NCI-H82 (cell line): ENCODE results near the gene RRAS2.
"Not testable (repeated sequence)": the region's sequence is repeated elsewhere in the genome, so short reads cannot be mapped to it uniquely, and the experiment has no call there.

Experiments used
- DNase-seq: peaks from one replicate; lab custom pipeline; 2025; lab: John Stamatoyannopoulos, UW

RRAS2 gene

DNA sequence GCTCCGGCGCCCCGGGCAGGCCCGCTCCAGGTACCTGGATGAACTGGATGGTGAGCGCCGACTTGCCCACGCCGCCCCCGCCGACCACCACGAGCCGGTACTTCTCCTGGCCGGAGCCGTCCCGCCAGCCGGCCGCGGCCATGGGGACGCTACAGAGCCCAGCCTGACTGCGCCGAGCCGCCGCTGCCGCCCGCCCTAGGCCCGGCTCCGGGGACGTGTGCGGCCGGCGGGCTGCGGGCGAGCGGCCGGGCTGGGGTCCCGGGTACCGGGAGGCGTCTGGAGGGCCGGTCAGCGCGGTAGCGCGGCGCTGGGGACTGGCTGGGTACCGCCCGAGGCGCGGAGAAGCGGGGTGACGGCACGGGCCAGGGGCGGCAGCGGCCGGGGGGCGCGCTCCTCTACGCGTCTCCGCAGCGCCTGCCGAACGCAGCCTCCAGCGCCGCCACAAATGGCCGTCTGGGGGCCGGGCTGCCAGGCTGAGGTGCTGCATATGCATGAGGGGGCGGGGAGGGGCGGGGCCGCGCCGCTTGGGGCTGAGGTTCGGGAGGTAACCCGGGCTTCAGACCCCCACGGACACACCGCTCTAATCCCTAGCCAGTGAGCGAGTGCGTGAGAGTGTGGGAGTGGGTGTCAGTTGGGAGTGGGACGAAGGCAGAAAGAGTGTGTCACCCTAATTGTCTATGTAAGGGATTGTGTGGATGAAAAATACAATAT is at the start of gene RRAS2:
RRAS2 (minus strand) TSS at position 455 of the 711 bp plus-strand sequence; CDS start at position 142, 313 bp downstream.
- peak; percentile 79 for DNase-seq

DNA sequence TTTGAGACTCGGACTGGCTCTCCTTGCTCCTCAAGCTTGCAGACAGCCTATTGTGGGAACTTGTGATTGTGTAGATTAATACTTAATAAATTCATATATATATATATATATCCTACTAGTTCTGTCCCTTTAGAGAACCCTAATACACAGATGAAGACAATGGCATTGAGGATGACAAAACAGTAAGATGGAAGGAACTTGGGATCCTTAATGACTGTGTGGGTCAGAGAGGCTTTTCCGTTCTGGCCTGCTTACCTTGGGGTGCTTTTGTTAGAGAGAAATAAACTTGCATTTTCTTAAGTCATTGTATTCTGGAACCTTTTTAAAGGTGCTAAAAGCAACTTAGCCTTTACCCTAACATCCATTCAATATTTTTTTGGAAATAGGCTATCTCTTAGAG is 49.6 kb upstream of the RRAS2 start:
- no peak for DNase-seq

DNA sequence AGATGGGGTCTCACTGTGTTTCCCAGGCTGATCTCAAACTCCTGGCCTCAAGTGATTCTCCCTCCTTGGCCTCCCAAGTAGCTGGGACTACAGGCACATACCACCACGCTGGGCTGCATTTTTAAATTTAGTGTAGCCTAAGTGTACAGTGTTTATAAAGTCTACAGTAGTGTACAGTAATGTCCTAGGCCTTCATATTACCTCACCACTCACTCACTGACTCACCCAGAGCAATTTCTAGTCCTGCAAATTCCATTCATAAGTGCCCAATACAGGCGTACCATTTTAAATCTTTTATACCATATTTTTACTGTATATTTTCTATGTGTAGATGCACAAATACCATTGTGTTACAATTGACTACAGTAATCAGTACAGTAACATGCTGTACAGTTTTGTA is 47.1 kb upstream of the RRAS2 start:
- not testable (repeated sequence) for DNase-seq

DNA sequence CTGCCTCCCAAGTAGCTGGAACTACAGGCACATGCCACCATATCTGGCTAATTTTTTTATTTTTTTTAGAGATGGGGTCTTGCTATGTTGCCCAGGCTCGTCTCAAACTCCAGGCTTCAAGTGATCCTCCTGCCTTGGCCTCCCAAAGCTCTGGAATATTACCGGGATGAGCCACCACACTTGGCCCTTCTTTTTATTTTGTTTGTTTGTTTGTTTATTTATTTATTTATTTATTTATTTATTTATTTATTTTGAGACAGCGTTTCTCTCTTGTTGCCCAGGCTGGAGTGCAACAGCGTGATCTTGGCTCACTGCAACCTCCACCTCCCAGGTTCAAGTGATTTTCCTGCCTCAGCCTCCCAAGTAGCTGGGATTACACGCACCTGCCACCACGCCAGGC is 44.5 kb upstream of the RRAS2 start:
- DNase-seq = not testable (repeated sequence)

DNA sequence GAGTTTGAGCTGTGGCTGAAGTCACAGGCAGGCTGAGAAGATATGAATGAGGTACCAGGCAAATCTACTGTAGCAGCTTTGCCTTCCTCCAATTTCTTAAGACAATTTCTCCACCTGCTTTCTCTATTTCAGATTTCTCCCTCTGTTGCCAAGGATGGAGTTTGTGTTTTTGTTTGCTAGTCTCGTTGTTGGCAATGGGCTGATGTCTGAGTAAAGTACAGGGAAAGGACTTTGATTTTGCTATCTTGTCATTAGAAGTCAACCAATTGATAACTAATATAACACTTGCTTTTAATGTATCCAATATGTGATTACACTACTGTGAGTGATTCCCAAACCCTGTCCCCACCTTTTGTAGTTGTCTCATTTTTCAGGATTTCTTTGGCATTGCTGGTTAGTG is 40.1 kb upstream of the RRAS2 start:
- no peak for DNase-seq

DNA sequence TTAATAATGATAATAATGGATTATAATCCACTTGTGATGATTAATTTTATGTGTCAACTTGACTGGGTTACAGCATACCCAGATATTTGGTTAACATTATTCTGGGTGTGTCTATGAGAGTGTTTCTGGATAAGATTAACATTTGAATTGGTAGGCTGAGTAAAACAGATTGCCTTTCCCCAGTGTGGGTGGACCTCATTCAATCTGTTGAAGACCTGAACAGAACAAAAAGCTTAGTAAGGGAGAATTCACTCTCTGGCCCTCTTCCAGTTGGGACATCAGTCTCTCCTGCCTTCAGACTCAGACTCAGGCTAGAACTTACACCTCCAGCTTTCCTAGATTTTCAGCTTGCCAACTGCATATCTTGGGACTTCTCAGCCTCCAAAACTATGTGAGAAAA is 37.3 kb upstream of the RRAS2 start:
- DNase-seq = no peak

DNA sequence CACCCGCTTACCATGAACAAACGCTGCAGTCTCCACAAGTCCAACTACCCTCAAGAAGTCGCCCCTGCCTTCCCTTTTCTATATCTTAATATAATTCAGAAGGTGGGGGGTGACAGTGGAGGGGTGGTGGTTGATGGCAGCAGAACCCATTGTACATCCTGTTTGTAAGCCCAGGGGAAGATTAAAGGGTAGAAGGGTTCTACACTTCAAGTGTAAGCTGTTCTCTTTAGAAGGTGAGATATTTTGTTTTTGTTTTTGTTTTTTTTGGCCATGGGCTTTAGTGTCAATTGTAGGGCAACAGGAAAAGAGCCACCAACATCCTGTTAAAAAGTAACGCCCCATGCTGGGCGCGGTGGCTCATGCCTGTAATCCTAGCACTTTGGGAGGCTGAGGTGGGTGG is 34.9 kb upstream of the RRAS2 start:
- no peak for DNase-seq

DNA sequence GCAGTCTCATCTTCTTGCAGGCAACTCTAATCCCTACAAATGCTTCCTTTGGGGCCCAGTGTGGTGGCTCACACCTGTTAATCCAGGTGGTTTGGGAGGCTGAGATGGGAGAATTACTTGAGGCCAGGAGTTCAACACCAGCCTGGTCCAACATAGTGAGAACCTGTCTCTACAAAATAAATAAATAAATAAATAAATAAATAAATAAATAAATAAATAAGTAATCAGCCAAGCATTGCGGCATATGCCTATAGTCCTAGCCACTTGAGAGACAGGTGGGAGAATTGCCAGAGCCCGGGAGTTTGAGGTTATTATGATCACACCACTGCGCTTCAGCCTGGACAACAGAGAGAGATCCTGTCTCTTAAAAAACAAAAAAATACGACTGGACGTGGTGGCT is 34.1 kb upstream of the RRAS2 start:
- no peak for DNase-seq

DNA sequence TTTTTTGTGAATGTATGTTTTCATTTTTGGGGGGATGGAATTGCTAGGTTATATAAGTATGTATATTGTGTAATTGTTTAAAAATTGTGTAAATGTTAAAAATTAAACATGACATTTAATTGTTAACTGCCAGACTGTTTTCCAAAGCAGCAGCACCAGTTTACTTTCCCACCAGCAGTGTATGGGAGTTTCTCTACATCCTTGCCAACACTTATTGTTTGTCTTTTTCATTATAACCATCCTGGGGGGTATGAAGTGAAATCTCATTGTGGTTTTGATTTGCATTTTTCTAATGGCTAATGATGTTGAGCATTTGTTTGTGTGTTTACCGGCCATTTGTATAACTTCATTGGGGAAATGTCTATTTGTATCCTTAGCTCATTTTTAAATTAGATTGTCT is 31.7 kb upstream of the RRAS2 start:
- DNase-seq = no peak

DNA sequence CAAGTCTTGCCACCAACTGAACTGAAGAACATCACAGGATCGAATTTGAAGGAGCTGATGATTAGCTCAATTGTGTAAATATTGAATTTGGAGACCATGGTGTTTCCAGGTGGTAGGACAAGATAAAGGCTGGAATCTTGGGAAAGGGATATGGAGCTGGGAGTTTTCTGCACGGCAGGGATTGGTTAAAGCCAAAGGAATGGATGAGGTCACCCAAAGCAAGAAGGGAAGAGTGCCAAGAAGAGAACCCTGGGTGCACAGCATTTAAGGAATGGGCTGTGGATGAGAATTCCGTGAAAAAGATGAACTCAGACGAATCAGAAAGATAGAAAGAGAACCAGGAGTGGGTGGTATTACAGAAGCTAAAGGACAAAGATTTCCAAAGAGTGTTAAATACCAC is 29.4 kb upstream of the RRAS2 start:
- DNase-seq = no peak

DNA sequence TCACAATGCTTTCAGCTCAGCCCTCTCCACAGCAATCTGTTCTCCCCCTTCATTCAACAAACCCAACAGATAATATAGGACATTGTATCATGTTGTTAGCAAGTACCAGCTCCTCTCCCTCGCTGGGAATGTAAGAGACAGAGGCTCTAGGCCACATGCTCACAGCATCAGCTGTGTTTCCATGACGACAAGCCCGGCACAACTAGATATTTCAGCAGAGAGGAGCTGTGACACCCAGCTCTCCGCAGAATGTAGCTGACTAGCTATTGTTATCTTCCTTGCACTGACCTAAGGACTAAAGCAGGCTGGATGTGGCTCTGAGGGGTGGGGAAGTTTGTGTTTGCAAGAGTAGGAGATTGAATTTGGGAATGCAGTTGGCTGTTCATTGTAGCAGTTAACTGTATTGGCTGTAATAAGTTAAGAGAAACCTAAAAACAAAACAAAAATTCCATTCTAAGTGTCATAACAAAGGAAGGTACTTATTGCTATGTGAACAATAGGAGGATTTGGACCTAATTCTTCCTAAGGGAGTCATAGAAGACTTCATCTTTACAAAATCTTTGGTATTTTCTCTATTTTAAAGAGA is 28.0 kb upstream of the RRAS2 start:
- DNase-seq = peak; percentile 33

DNA sequence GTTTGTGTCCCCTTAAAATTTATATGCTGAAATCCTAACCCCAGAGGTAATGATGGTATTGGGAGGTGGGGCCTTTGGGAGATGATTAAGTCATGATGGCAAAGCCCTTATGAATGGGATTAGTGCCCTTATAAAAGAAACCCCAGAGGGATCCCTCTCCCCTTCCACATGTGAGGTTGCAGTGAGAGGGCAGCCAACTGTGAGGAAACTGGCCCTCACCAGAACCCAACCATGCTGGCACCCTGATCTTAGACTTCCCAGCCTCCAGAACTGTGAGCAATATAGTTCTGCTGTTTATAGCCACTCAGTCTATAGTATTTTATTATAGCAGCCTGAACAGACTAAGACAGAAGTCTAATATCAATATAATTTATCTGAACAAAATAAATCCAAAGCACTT is 27.1 kb upstream of the RRAS2 start:
- peak; percentile 21 for DNase-seq

DNA sequence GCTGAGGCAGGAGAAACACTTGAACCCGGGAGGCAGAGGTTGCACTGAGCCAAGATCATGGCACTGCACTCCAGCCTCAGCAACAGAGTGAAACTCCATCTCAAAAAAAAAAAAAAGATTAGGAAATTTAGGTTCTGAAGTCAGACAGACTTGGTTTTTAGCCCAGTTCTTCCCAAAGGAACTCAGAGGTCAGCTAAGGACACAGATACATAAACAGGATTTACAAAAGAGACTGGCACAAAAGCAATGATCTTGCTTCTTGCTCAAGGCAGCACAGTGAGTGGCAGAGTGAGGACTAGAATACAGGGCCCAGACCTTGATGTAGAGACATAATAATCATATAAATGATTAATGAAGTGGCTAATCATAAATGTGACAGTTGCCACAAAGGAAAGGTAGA is 25.4 kb upstream of the RRAS2 start:
- no peak for DNase-seq

DNA sequence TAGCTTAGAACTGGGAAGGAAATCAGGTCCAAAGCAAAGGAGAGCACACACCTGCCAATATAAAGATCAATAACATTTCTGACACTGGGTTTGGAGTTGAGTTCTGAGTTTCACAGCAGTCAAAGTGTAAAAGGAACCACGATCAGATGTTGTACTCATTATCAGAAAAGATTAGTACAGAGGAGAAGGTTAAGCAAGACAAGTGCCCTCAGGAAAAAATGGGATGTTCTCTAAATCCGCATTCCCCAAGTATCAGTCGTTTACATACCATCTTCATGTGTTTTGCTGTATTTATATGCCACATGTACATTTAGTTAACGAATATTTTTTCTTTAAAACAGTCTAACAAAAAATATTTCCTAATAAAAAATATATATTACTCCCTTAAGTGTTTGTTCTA is 23.0 kb upstream of the RRAS2 start:
- DNase-seq = no peak

DNA sequence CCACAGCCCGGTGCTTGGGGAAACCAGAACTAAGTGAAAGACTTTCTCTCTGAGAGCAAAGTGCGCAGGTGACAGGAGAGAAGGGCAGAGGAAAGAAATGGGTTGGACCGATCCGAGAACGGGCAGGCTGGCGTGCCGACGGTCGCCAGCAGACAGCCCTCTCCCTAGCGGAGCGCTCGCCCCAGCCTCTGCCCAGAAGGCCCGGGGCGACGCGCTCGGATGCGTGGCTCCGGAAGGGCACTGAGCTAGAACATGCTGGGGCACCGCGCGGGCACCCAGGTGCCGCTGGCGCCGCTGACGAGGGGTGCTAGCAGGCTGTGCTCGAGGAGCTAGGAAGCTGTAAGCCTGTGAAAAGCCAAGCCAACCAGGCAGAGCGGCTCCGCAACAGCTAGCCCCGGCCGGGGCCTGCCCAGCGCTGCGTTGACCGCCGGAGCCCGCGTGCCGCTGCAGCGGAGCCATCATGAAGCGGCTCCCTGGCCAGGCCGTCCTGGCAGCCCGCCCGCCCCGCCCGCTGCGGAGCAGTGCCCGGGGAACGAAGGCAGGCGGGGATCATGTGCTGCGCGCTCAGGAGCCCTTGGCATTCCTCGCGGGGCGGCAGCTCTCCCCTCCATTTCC is 22.1 kb upstream of the RRAS2 start:
- peak; percentile 26 for DNase-seq

DNA sequence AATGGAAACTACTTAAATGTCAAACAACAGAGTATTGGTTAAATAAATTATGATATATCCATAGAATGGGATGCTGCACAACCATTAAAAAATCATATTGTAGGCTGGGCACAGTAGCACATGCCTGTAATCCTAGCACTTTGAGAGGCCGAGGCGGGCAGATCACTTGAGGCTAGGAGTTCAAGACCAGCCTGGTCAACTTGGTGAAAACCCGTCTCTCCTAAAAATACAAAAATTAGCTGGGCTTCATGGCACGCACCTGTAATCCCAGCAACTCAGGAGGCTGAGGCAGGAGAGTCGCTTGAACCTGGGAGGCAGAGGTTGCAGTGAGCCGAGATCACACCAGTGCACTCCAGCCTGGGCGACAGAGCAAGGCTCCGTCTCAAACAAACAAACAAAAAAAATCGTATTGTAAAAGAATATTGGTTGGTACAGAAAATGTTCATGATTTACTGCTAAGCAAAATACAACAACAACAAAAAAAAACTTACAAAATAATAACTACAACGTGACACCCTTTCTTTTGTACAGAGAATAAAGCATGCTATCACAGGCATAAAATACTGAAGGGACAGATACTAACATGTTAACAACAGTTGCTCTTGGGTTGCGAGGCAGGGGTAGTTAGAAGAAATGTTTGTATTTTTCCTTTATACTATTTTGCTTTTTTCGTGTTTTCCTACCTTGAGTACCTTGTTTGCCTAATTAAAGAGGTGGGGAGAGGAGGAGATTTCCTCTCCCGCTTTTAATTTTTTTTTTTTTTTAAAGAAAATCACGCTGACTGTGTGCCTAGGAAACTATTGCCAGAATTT is 21.3 kb upstream of the RRAS2 start:
- no peak for DNase-seq

DNA sequence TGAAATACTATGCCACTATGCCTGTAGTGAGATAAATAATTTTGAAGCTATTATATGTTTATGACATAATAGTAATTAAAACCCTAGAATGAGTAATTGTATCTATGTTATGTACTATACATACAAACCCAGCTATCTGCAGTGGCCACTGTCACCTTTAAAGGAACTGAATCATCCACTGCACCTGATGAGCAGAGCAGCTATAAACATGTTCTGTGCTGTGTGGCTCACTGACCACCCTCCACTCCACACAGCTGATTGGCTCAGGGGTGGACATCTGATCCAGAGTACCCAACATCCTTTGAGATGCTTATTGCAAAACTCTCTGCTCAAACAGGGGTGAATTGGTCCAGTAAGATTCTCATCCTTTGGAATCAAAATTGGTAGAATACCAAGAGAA is 19.2 kb upstream of the RRAS2 start:
- DNase-seq = no peak

DNA sequence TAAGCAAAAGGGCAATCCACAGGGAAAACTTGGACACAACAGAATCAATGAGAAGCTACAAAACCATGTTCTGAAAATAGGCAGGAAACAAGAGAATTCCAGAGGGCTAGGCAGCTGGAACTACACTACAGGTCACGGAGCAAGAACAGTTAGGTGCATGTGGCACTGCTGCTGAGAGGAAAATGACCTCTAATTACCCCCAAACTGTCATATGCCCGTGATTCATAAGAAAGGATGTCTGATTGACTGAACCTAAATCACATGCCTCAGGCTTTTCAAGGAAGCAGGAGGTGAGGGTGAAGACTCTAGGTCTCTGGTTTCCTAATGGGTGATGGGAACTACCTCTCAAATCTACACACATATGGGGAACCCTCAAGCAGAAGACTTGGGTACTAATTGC is 17.9 kb upstream of the RRAS2 start:
- no peak for DNase-seq

DNA sequence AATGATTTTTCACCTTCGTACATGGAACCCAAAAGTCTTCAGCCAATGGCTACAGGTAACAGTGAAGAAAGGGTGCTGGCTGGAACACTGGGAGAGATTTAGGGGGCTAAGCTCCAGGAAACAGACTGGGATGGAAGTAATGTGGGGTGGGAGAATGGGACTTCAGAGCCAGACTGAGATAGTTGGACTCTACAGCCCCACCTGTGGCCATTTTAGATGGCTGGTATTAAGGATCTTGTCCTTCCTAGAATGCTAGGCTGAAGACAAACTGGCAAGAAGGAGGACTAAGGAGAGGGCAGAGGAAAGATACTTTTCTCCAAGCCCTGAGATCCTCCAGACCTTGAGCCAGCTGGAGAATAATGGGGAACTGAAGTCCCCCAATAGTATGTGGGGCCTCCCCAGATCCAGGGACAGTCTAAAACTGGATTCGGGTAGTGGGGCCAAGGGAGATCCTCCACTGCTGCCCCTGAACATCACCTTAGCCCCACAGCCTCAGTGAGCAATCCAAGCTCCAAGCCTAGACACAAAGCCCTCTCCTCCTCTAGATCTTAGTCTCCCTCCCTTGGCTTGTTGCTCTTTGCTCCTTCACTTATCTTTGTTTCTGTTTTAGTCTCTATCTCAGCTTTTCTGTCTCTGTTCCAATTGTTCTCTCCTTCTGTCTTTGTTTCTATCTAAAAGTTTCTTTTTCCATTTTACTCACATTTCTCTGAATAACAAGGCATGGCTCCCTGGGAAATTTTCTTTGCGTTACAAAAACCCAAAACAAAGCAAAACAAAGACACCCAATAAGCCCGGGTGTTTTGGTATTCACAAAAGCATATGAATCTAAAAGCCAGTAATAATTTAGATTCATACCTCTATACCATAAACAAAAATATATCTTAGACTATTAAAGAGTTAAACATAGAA is 16.2 kb upstream of the RRAS2 start:
- DNase-seq = peak; percentile 8

DNA sequence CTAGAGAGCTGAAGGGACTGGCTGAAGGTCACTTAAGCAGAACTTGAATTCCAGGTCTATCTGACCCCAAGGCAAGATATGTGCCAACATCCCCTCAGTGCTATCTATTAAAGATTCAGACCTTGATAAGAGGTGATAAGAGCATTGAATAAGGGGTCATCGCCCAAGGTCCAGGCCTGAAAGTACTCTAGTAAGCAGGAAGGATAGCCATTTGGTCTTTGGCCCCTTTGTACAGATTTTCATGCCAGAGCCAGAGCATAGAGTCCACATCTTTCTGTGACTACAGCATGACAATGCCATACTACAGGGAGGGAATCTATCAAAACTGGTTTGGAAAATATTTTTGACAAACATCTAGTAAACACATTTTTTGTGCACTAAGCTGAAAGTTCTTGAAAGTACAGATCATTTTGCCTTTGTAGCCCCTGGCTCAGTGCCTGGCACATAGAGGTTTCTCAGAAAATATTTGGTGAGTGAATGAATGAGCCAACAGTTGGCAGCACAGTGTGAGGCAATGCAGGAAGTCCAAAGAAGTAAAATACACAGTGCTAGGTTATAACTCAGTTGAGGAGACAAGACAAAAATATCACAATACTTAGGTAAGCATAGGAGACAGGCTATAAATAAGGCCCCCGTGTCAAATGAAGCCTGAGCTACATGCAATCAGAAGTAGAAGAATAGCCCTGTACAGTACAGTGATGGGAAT is 15.1 kb upstream of the RRAS2 start:
- DNase-seq = no peak

DNA sequence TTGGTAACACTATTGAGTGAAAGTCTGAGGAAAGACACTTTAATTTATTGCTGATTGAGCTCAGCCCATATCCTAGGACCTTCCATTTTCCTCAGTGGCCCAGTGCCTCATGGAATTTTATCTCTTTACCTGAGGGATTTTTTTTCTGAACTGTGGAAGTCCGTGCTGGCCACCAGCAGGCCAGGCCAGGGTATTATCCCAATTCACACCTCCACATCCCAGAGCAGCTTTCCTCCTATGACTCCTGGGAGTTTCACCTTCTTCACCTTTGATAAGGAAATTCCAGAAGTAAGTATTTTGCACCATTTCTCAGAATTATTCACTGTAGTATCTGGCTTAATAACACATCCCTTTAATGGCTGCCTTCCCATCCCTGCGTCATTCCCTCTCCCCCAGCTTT is 13.0 kb upstream of the RRAS2 start:
- DNase-seq = no peak
